K562 (cell line): ENCODE data around the gene ZC3H10. TPM values are rescaled to one million over a fixed set of nuclear protein-coding genes. Genes with fewer than 3 reads are reported as not detected.

Experiments
- ARNT ChIP-seq, 2 experiments: fragments of 450-650 bp; IDR thresholded peaks; 2 replicates each; pipeline ENCODE4 v1.6.1; 2016; ENCODE audit warnings: mild to moderate bottlenecking in 1 of 2
- ETV6 ChIP-seq, 3 experiments: fragments of 150-350 bp in 1 of 3; sonication (generic) in 1 of 3; formaldehyde crosslinking in 1 of 3; IDR thresholded peaks; 2 replicates each; pipeline versions ENCODE4 v1.6.1 to v1.8.0; 2014 to 2022; ENCODE audit warnings: borderline replicate concordance in 2 of 3, low read depth in 2 of 3, antibody characterized with exemption in 1 of 3, low read length in 1 of 3, mild to moderate bottlenecking in 1 of 3, missing genetic modification reagents in 1 of 3
- FOXP1 ChIP-seq: sonication (generic); formaldehyde crosslinking; IDR thresholded peaks from 2 replicates; pipeline ENCODE4 v1.8.0; 2022; ENCODE audit warnings: mild to moderate bottlenecking, missing genetic modification reagents
- LCOR ChIP-seq: sonication (generic); formaldehyde crosslinking; IDR thresholded peaks from 2 replicates; pipeline ENCODE4 v1.8.0; 2022; ENCODE audit warnings: mild to moderate bottlenecking, missing genetic modification reagents
- MAZ ChIP-seq, 2 experiments: fragments of 450-650 bp in 1 of 2; sonication (generic) in 1 of 2; formaldehyde crosslinking; IDR thresholded peaks in 1 of 2; conservative IDR thresholded peaks in 1 of 2; 2 replicates each; pipeline versions ENCODE4 v1.4.0 to v1.5.0; 2020; ENCODE audit warnings: mild to moderate bottlenecking in 1 of 2, missing genetic modification reagents in 1 of 2
- NEUROD1 ChIP-seq: fragments of 150-350 bp; IDR thresholded peaks from 2 replicates; pipeline ENCODE4 v1.6.1; 2014; ENCODE audit warnings: borderline replicate concordance, low read length, low read depth; ENCODE audit not compliant: partially characterized antibody
- SMARCE1 ChIP-seq: fragments of 450-650 bp; IDR thresholded peaks from 2 replicates; pipeline ENCODE4 v1.7.1; 2016; ENCODE audit warnings: mild to moderate bottlenecking
- SRF ChIP-seq, 2 experiments: fragments of 250-450, 450-650 bp in 1 of 2; sonication (Bioruptor Pico) in 1 of 2; sonication (generic) in 1 of 2; formaldehyde crosslinking; IDR thresholded peaks; 2 replicates each; pipeline versions ENCODE4 v1.5.0 to v1.5.1; 2020 to 2022; ENCODE audit warnings: mild to moderate bottlenecking in 1 of 2, missing genetic modification reagents in 1 of 2
- THAP12 ChIP-seq: fragments of 250-450 bp; sonication (Bioruptor Pico); IDR thresholded peaks from 2 replicates; pipeline ENCODE4 v1.9.0; 2021; ENCODE audit warnings: mild to moderate bottlenecking, inconsistent platforms
- ZBTB40 ChIP-seq, 2 experiments: fragments of 450-650 bp in 1 of 2; sonication (generic) in 1 of 2; formaldehyde crosslinking in 1 of 2; IDR thresholded peaks; 2 replicates each; pipeline versions ENCODE4 v1.7.1 to v1.9.0; 2016 to 2022; ENCODE audit warnings: inconsistent platforms in 1 of 2, mild to moderate bottlenecking in 1 of 2, missing genetic modification reagents in 1 of 2
- ZNF24 ChIP-seq: fragments of 450-650 bp; IDR thresholded peaks from 2 replicates; pipeline ENCODE4 v1.6.1; 2016
- ZNF717 ChIP-seq: fragments of 250-450 bp; sonication (Bioruptor Pico); IDR thresholded peaks from 2 replicates; pipeline ENCODE4 v1.5.0; 2021
- polyA plus RNA-seq, 8 experiments: library from polyadenylated mRNA; depleted of rRNA in 4 of 8; stranded (reverse) in 5 of 8; unstranded in 3 of 8; fragments of >200 nt; fragmentation: Nextera tagmentation in 2 of 8; fragmentation: Illumina TruSeq in 1 of 8; extraction: Ambion mirVana in 2 of 8; extraction: Trizol in 1 of 8; gene quantifications; 2 replicates each; pipeline versions ENCODE4 v1.2.1 to v1.2.3, GENCODE V29; 2011 to 2014; ENCODE audit warnings: inconsistent platforms in 1 of 8, missing spikeins in 1 of 8
- total RNA-seq, 7 experiments: library from RNA; depleted of rRNA in 6 of 7; stranded (reverse); fragments of >200 nt in 6 of 7; fragmentation: Illumina TruSeq in 2 of 7; extraction: Trizol in 2 of 7; gene quantifications; 2 replicates each; pipeline versions ENCODE4 v1.2.1 to v1.2.3, GENCODE V29; 2011 to 2021; ENCODE audit warnings: low replicate concordance in 1 of 7

The ZC3H10 gene
- total and polyA plus RNA-seq, 9 of the 15 experiments (the other 6 are each of a cell fraction or from before 2014, with no cell fraction given) = 0.31 to 4.1 (median 1.6) TPM

- TF ChIP-seq ZBTB40 (IDR thresholded peaks at IDR 0.05) (peak; percentile 94), ZBTB40 (CRISPR knock-in tag; IDR thresholded peaks at IDR 0.05) (no peak), FOXP1 (CRISPR knock-in tag) (no peak; the same call in 1 of the 2 replicates), THAP12 (CRISPR knock-in tag) (peak; percentile 25; the same call in 1 of the 2 replicates), SMARCE1 (0 out of 2 replicates have a peak, but pooled peaks have one; percentile 13), MAZ (CRISPR knock-in tag; conservative IDR thresholded peaks at IDR 0.05 in 1 of 2, IDR thresholded peaks at IDR 0.05 in 1 of 2) (peak; percentile 43 to 87), SRF (CRISPR knock-in tag; IDR thresholded peaks at IDR 0.05) (no peak; a peak in 1 of 4 replicates), LCOR (CRISPR knock-in tag) (peak; percentile 96), ZNF24 (peak; percentile 47; the same call in 1 of the 2 replicates), NEUROD1 (peak; percentile 29), ARNT (IDR thresholded peaks at IDR 0.05) (no peak; a peak in 1 of 4 replicates), ZNF717 (CRISPR knock-in tag) (peak; percentile 28; the same call in 1 of the 2 replicates), ETV6 (IDR thresholded peaks at IDR 0.05; ENCODE audit: borderline replicate concordance in 1 of 2, low read depth in 2 of 2, low read length in 1 of 2) (0 out of 4 replicates have a peak, but pooled peaks of 1 of the 2 experiments have one; percentile 19), ETV6 (CRISPR knock-in tag; IDR thresholded peaks at IDR 0.05; ENCODE audit: borderline replicate concordance) (no peak)
Observed at GRCh38 chr12:56116267-56117081, 1.6 kb upstream of the ZC3H10 start, which contains the start of gene RPL41 (continued).
